Prostate gland (tissue), 2 donors: Measurements from ENCODE around the gene TMEM178B.

ENCODE experiments used
- CTCF ChIP-seq, 4 experiments: fragments of 200-600 bp in 2 of 4; fragments of 450-650 bp in 2 of 4; sonication (generic) in 2 of 4; IDR thresholded peaks; 1 replicate in 3 of 4; 2 replicates in 1 of 4; pipeline ENCODE4 v1.5.1; 2016 to 2019; ENCODE audit warnings: antibody characterized with exemption in 4 of 4, mild to moderate bottlenecking in 2 of 4, moderate library complexity in 2 of 4
- POLR2AphosphoS5 ChIP-seq: sonication (generic); formaldehyde crosslinking; IDR thresholded peaks from one replicate; pipeline ENCODE4 v1.6.1; 2017; ENCODE audit warnings: antibody characterized with exemption

- no peak for TF ChIP-seq CTCF (IDR thresholded peaks at IDR 0.05)
- no peak for TF ChIP-seq POLR2AphosphoS5
Observed at GRCh38 chr7:141287936-141288335, 214.1 kb downstream of the TMEM178B start.
